Measurements from ENCODE around the gene RTP2.
A peak's percentile ranks its signal among the peaks of the same experiment; 100 is the strongest.

Gene RTP2

GRCh38 chr3:187738331-187739093 is 36.2 kb upstream of the RTP2 start:
- peak; percentile 86 to 93 (median 88) for DNase-seq

- no peak for DNase-seq
Observed at GRCh38 chr3:187738071-187738330, 35.6 kb upstream of the RTP2 start.

- DNase-seq = peak in 2 of 3 experiments; percentile 45 to 57
Observed at GRCh38 chr3:187737368-187738070, 35.2 kb upstream of the RTP2 start.

- no peak for DNase-seq
Observed at GRCh38 chr3:187737006-187737367, 34.6 kb upstream of the RTP2 start.

GRCh38 chr3:187736418-187736871 is 34.1 kb upstream of the RTP2 start:
- no peak for DNase-seq

- no peak for DNase-seq
Observed at GRCh38 chr3:187735837-187736236, 33.5 kb upstream of the RTP2 start.

- no peak for DNase-seq
Observed at GRCh38 chr3:187735383-187735782, 33.0 kb upstream of the RTP2 start.

- no peak for DNase-seq
Observed at GRCh38 chr3:187734841-187735240, 32.5 kb upstream of the RTP2 start.

- DNase-seq = no peak
Observed at GRCh38 chr3:187733371-187733770, 31.0 kb upstream of the RTP2 start.

GRCh38 chr3:187729598-187729997 is 27.2 kb upstream of the RTP2 start:
- no peak for DNase-seq

GRCh38 chr3:187728940-187729583 is 26.7 kb upstream of the RTP2 start:
- no peak for DNase-seq

- DNase-seq = no peak
Observed at GRCh38 chr3:187728248-187728647, 25.9 kb upstream of the RTP2 start.

- no peak for DNase-seq
Observed at GRCh38 chr3:187726564-187726963, 24.2 kb upstream of the RTP2 start.

- no peak for DNase-seq
Observed at GRCh38 chr3:187725653-187726370, 23.5 kb upstream of the RTP2 start.

- no peak for DNase-seq
Observed at GRCh38 chr3:187725224-187725623, 22.9 kb upstream of the RTP2 start.

- DNase-seq = no peak
Observed at GRCh38 chr3:187722206-187722612, 19.9 kb upstream of the RTP2 start.

GRCh38 chr3:187721055-187721454 is 18.7 kb upstream of the RTP2 start:
- DNase-seq = no peak

- no peak for DNase-seq
Observed at GRCh38 chr3:187720337-187720670, 17.9 kb upstream of the RTP2 start.

- DNase-seq = peak in 1 of 3 experiments; percentile 15
Observed at GRCh38 chr3:187719628-187720336, 17.4 kb upstream of the RTP2 start.

GRCh38 chr3:187718802-187719201 is 16.4 kb upstream of the RTP2 start:
- no peak for DNase-seq

- DNase-seq = no peak
Observed at GRCh38 chr3:187717572-187717971, 15.2 kb upstream of the RTP2 start.

GRCh38 chr3:187714404-187714979 is 12.1 kb upstream of the RTP2 start:
- peak; percentile 58 to 88 (median 69) for DNase-seq

- peak in 1 of 3 experiments; percentile 23 for DNase-seq
Observed at GRCh38 chr3:187713504-187713903, 11.1 kb upstream of the RTP2 start.
